B cell (primary cell): ENCODE data around the gene PPP3CA.

Source experiments
- CTCF ChIP-seq: fragments of 200-600 bp; IDR thresholded peaks from one replicate; pipeline ENCODE4 v1.8.0; 2022; ENCODE audit warnings: antibody characterized with exemption, mild to moderate bottlenecking
- EZH2 ChIP-seq: IDR thresholded peaks from 2 replicates; pipeline ENCODE4 v1.6.1; 2012; ENCODE audit warnings: borderline replicate concordance, low read depth, mild to moderate bottlenecking, moderate library complexity, low read length; ENCODE audit not compliant: insufficient read depth, poor library complexity, severe bottlenecking

- TF ChIP-seq EZH2: no peak
- no peak for TF ChIP-seq CTCF
Measured at GRCh38 chr4:100986360-100986868, 360.9 kb downstream of the PPP3CA start.
